HepG2 (cell line): Measurements from ENCODE around the gene TSC1. TPM values are rescaled to one million over a fixed set of nuclear protein-coding genes. Genes with fewer than 3 reads are reported as not detected.

ENCODE experiments used
- CREB1 ChIP-seq, 2 experiments: fragments of 450-650 bp in 1 of 2; IDR thresholded peaks; 2 replicates each; pipeline ENCODE4 v1.6.1; 2016 to 2017; ENCODE audit warnings: control low read depth in 1 of 2, mild to moderate bottlenecking in 1 of 2, missing compliant biosample characterization in 1 of 2, missing genetic modification characterization in 1 of 2
- GTF3A ChIP-seq: sonication (generic); formaldehyde crosslinking; conservative IDR thresholded peaks from 2 replicates; pipeline ENCODE4 v1.4.0; 2020; ENCODE audit warnings: mild to moderate bottlenecking, missing genetic modification reagents
- HMG20A ChIP-seq: IDR thresholded peaks from 2 replicates; pipeline ENCODE4 v1.6.1; 2016; ENCODE audit warnings: borderline replicate concordance
- HNF1A ChIP-seq, 2 experiments: sonication (generic) in 1 of 2; formaldehyde crosslinking in 1 of 2; IDR thresholded peaks; 2 replicates each; pipeline versions ENCODE4 v1.4.0 to v1.6.1; 2016 to 2020; ENCODE audit warnings: borderline replicate concordance in 1 of 2, low read depth in 1 of 2, mild to moderate bottlenecking in 1 of 2, missing genetic modification reagents in 1 of 2
- KLF6 ChIP-seq: IDR thresholded peaks from 2 replicates; pipeline ENCODE4 v1.8.0; 2016; ENCODE audit warnings: missing biosample characterization, missing genetic modification reagents
- MBD4 ChIP-seq: IDR thresholded peaks from 2 replicates; pipeline ENCODE4 v1.6.1; 2012; ENCODE audit warnings: low read length, inconsistent platforms, borderline replicate concordance
- MYC ChIP-seq: sonication (generic); formaldehyde crosslinking; IDR thresholded peaks from 2 replicates; pipeline ENCODE4 v1.9.0; 2021; ENCODE audit warnings: missing genetic modification reagents, borderline replicate concordance
- NR2F6 ChIP-seq, 2 experiments: IDR thresholded peaks; 2 replicates each; pipeline ENCODE4 v1.6.1; 2016; ENCODE audit warnings: antibody characterized with exemption in 1 of 2, mild to moderate bottlenecking in 1 of 2
- PHF8 ChIP-seq: sonication (generic); formaldehyde crosslinking; IDR thresholded peaks from 2 replicates; pipeline ENCODE4 v1.5.0; 2020; ENCODE audit warnings: missing genetic modification reagents
- RFX1 ChIP-seq: fragments of 450-650 bp; IDR thresholded peaks from 2 replicates; pipeline ENCODE4 v1.6.1; 2017
- STAG1 ChIP-seq: sonication (generic); formaldehyde crosslinking; IDR thresholded peaks from 2 replicates; pipeline ENCODE4 v1.4.0; 2020; ENCODE audit warnings: missing genetic modification reagents
- TCF12 ChIP-seq, 2 experiments: fragments of 450-650 bp in 1 of 2; sonication (generic) in 1 of 2; formaldehyde crosslinking in 1 of 2; IDR thresholded peaks; 2 replicates each; pipeline versions ENCODE4 v1.6.1 to v1.8.0; 2017 to 2022; ENCODE audit warnings: antibody characterized with exemption in 1 of 2, mild to moderate bottlenecking in 1 of 2, missing genetic modification reagents in 1 of 2, moderate library complexity in 1 of 2
- ZFAT ChIP-seq: sonication (generic); formaldehyde crosslinking; conservative IDR thresholded peaks from 2 replicates; pipeline ENCODE4 v1.8.1; 2023; ENCODE audit warnings: missing genetic modification reagents, inconsistent platforms
- ZNF121 ChIP-seq: sonication (generic); formaldehyde crosslinking; IDR thresholded peaks from 2 replicates; pipeline ENCODE4 v1.5.0; 2020; ENCODE audit warnings: mild to moderate bottlenecking, missing genetic modification reagents
- ZNF574 ChIP-seq: sonication (generic); formaldehyde crosslinking; IDR thresholded peaks from 2 replicates; pipeline ENCODE4 v1.4.0; 2020; ENCODE audit warnings: missing genetic modification reagents
- ZNF607 ChIP-seq: sonication (generic); formaldehyde crosslinking; IDR thresholded peaks from 2 replicates; pipeline ENCODE4 v1.5.1; 2020; ENCODE audit warnings: missing genetic modification reagents, mild to moderate bottlenecking, borderline replicate concordance
- ZNF619 ChIP-seq: sonication (generic); formaldehyde crosslinking; IDR thresholded peaks from 2 replicates; pipeline ENCODE4 v1.4.0; 2020; ENCODE audit warnings: mild to moderate bottlenecking, missing genetic modification reagents
- ZNF639 ChIP-seq: conservative IDR thresholded peaks from 2 replicates; pipeline ENCODE4 v1.6.1; 2018; ENCODE audit warnings: missing genetic modification reagents
- ZNF761 ChIP-seq: sonication (generic); formaldehyde crosslinking; conservative IDR thresholded peaks from 2 replicates; pipeline ENCODE4 v1.4.0; 2020; ENCODE audit warnings: mild to moderate bottlenecking, missing genetic modification reagents
- ZZZ3 ChIP-seq: sonication (generic); formaldehyde crosslinking; IDR thresholded peaks from 2 replicates; pipeline ENCODE4 v1.4.0; 2020; ENCODE audit warnings: missing genetic modification reagents, mild to moderate bottlenecking, borderline replicate concordance
- polyA plus RNA-seq, 8 experiments: library from polyadenylated mRNA; depleted of rRNA in 3 of 8; stranded (reverse) in 7 of 8; unstranded in 1 of 8; fragments of >200 nt; fragmentation: Illumina TruSeq in 4 of 8; extraction: Trizol in 4 of 8; gene quantifications; 2 replicates each; pipeline versions ENCODE4 v1.2.1 to v1.2.3, GENCODE V29; 2011 to 2016; ENCODE audit warnings: low read depth in 4 of 8, missing spikeins in 1 of 8, mixed read lengths in 1 of 8; ENCODE audit not compliant: insufficient read depth in 1 of 8
- total RNA-seq, 5 experiments: library from RNA; depleted of rRNA; stranded (reverse); fragments of >200 nt; fragmentation: Illumina TruSeq; extraction: Trizol; gene quantifications; 2 replicates each; pipeline ENCODE4 v1.2.3, GENCODE V29; 2016; ENCODE audit warnings: low read depth in 1 of 5

The TSC1 gene
- total and polyA plus RNA-seq, 2 of the 13 experiments (the other 11 are each of a cell fraction or from before 2014, with no cell fraction given): 31.6 to 66.1 TPM

GRCh38 chr9:132877824-132878694 lies 66.4 kb downstream of the TSC1 start, which contains the start of gene AK8 (continued):
- TF ChIP-seq ZNF574 (CRISPR knock-in tag) (peak; percentile 54), ZNF619 (0 out of 2 replicates have a peak, but pooled peaks have one; percentile 60), GTF3A (CRISPR knock-in tag) (0 out of 2 replicates have a peak, but pooled peaks have one; percentile 38), ZNF639 (CRISPR knock-in tag) (peak; percentile 62; the same call in 1 of the 2 replicates), TCF12 (IDR thresholded peaks at IDR 0.05) (no peak), TCF12 (CRISPR knock-in tag; IDR thresholded peaks at IDR 0.05) (peak; percentile 55; the same call in 1 of the 2 replicates), NR2F6 (IDR thresholded peaks at IDR 0.05) (no peak), NR2F6 (CRISPR knock-in tag; IDR thresholded peaks at IDR 0.05) (peak; percentile 45; the same call in 1 of the 2 replicates), ZZZ3 (peak; percentile 52; the same call in 1 of the 2 replicates), ZNF761 (0 out of 2 replicates have a peak, but pooled peaks have one; percentile 28), ZNF607 (CRISPR knock-in tag) (peak; percentile 66), HNF1A (IDR thresholded peaks at IDR 0.05; ENCODE audit: low read depth) (no peak), HNF1A (CRISPR knock-in tag; IDR thresholded peaks at IDR 0.05; ENCODE audit: borderline replicate concordance) (peak; percentile 45; the same call in 1 of the 2 replicates), KLF6 (CRISPR knock-in tag) (0 out of 2 replicates have a peak, but pooled peaks have one; percentile 33), RFX1 (peak; percentile 91), MYC (CRISPR knock-in tag) (peak; percentile 36; the same call in 1 of the 2 replicates), STAG1 (CRISPR knock-in tag) (no peak), ZNF121 (peak; percentile 100), HMG20A (CRISPR knock-in tag) (no peak), ZFAT (CRISPR knock-in tag) (0 out of 2 replicates have a peak, but pooled peaks have one; percentile 41), CREB1 (IDR thresholded peaks at IDR 0.05) (peak; percentile 94), CREB1 (CRISPR knock-in tag; IDR thresholded peaks at IDR 0.05) (peak; percentile 90), PHF8 (CRISPR knock-in tag) (peak; percentile 83), MBD4 (no peak)
